ENCODE data around the gene KLHL17. TPM values are rescaled to one million over a fixed set of nuclear protein-coding genes. Genes with fewer than 3 reads are reported as not detected.
"Not testable (repeated sequence)": the region's sequence is repeated elsewhere in the genome, so short reads cannot be mapped to it uniquely, and the experiment has no call there.

KLHL17 gene
- total RNA-seq, 1 donor from 2014 or later: 13.6 TPM

- no peak for DNase-seq (ENCODE audit: low read depth)
Observed at GRCh38 chr1:935751-936231, 24.6 kb upstream of the KLHL17 start.

- DNase-seq (ENCODE audit: low read depth): no peak
Observed at GRCh38 chr1:936348-937264, 23.8 kb upstream of the KLHL17 start.

GRCh38 chr1:937521-937920, 22.9 kb upstream of the KLHL17 start:
- DNase-seq (ENCODE audit: low read depth): no peak

GRCh38 chr1:938088-938683, 22.2 kb upstream of the KLHL17 start:
- peak; percentile 34 for DNase-seq (ENCODE audit: low read depth)

GRCh38 chr1:938711-939489, 21.5 kb upstream of the KLHL17 start:
- DNase-seq (ENCODE audit: low read depth): no peak

- no peak for DNase-seq (ENCODE audit: low read depth)
Observed at GRCh38 chr1:939511-940106, 20.8 kb upstream of the KLHL17 start.

- DNase-seq (ENCODE audit: low read depth): peak; percentile 61
Observed at GRCh38 chr1:940107-941014, 20.0 kb upstream of the KLHL17 start.

- DNase-seq (ENCODE audit: low read depth): no peak
Observed at GRCh38 chr1:941015-941587, 19.3 kb upstream of the KLHL17 start.

- DNase-seq (ENCODE audit: low read depth): peak; percentile 74
Observed at GRCh38 chr1:941588-942383, 18.6 kb upstream of the KLHL17 start.

GRCh38 chr1:942411-942821, 18.0 kb upstream of the KLHL17 start:
- DNase-seq (ENCODE audit: low read depth): no peak

- DNase-seq (ENCODE audit: low read depth): no peak
Observed at GRCh38 chr1:942864-943533, 17.4 kb upstream of the KLHL17 start.

GRCh38 chr1:943545-944340, 16.6 kb upstream of the KLHL17 start:
- no peak for DNase-seq (ENCODE audit: low read depth)

- no peak for DNase-seq (ENCODE audit: low read depth)
Observed at GRCh38 chr1:944341-945325, 15.8 kb upstream of the KLHL17 start.

- DNase-seq (ENCODE audit: low read depth): no peak
Observed at GRCh38 chr1:945688-946556, 14.5 kb upstream of the KLHL17 start.

GRCh38 chr1:946811-947210, 13.6 kb upstream of the KLHL17 start:
- not testable (repeated sequence) for DNase-seq (ENCODE audit: low read depth)
